ENCODE results near the gene STAG1.

The STAG1 gene

DNA sequence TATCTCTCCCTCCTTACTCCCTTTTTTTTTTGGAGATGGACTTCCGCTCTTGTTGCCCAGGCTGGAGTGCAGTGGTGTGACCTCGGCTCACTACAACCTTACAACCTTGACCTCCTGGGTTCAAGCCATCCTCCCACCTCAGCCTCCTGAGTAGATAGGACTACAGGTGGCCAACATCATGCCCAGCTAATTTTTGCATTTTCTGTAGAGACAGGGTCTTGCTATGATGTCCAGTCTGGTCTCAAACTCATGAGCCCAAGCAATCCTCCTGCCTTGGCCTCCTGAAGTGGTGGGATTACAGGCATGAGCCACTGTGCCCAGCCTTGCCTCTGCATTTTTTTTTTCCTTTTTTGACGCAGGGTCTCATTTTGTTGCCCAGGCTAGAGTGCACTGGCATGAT is 17.1 kb downstream of the STAG1 start:
- H3K79me2 ChIP-seq (ENCODE audit: control insufficient read depth, insufficient read depth, low read length, poor library complexity): peaks cover 6% of the 10 kb centered on the region
- no peak overlapping the region for H4K12ac ChIP-seq (ENCODE audit: low read depth, low read length)
- no peak overlapping the region for H2BK5ac ChIP-seq (ENCODE audit: low read depth, low read length, poor library complexity)
- H3K18ac ChIP-seq (ENCODE audit: low read length): no peak overlapping the region
- H3K23ac ChIP-seq (ENCODE audit: low read length): no peak overlapping the region
- H2AK5ac ChIP-seq (ENCODE audit: low read length): no peak overlapping the region
- H3K9me3 ChIP-seq (ENCODE audit: insufficient read depth, low read depth, low read length): no peaks in the 10 kb centered on the region
- H3K27ac ChIP-seq (ENCODE audit: low read depth, low read length): no peak overlapping the region
- no peak overlapping the region for H2AFZ ChIP-seq (ENCODE audit: insufficient read depth, low read length, poor library complexity)
- H4K91ac ChIP-seq (ENCODE audit: low read depth, low read length): no peak overlapping the region
- peaks cover 0 to 2% of the 10 kb centered on the region in 2 experiments for H3K4me1 ChIP-seq (ENCODE audit: control insufficient read depth in 1 of 2, insufficient read depth in 2 of 2, low read length in 2 of 2)
- no peak overlapping the region for H2BK12ac ChIP-seq (ENCODE audit: low read length)
- no peaks in the 10 kb centered on the region for H3K79me1 ChIP-seq (ENCODE audit: low read length)
- no peak overlapping the region for H3K4me3 ChIP-seq (ENCODE audit: low read depth, low read length)
- H3K14ac ChIP-seq (ENCODE audit: low read length): no peak overlapping the region
- H3K4ac ChIP-seq (ENCODE audit: low read depth, low read length): no peak overlapping the region
- no peak overlapping the region for H4K8ac ChIP-seq (ENCODE audit: low read depth, low read length)
- no peaks in the 10 kb centered on the region for H3K27me3 ChIP-seq (ENCODE audit: insufficient read depth, low read length)
- H3K9ac ChIP-seq (ENCODE audit: low read length): no peak overlapping the region
- H3K36me3 ChIP-seq (ENCODE audit: control insufficient read depth in 1 of 2, insufficient read depth in 2 of 2, low read length in 2 of 2): peaks cover 0 to 2% of the 10 kb centered on the region in 2 experiments
- no peak overlapping the region for H3K4me2 ChIP-seq (ENCODE audit: low read length)
- no CpG with 5 or more reads among the region's 3 CpGs for WGBS (ENCODE audit: extremely low coverage, insufficient coverage, insufficient read length)
- no peak for DNase-seq
- H2BK120ac ChIP-seq (ENCODE audit: insufficient read depth, low read length, poor library complexity): no peak overlapping the region

DNA sequence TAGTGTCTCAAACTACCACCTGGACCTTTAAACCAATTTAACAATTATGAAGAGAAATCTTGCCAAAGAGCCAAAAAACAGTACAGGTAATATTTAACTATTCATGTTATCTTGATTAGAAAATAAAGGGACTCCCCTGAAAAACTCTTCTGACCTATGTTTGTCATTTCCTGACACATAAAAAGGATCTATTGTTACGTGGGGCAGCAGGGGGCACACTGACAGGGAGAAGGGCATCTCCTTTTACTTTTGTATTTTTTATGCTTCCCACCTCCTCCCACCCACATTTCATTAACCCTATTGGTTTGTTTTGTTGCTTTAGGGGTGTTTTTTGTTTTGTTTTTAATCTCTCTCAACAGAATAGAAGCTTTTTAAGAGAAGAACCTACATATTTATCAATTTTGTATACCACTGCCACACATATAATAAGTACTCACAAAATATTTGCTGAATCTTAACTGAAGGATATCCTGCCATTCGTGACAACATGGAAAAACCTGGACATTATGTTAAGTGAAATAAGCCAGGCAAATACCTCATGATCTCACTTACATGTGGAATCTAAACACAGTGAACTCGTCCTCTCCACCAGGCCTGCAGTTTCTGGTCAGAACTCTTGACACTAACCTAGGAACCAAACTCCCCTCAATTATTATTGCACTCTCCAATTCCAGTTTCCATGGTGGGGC is 17.7 kb downstream of the STAG1 start:
- Histone ChIP-seq H3K36me3 (ENCODE audit: control insufficient read depth in 1 of 2, insufficient read depth in 2 of 2, low read length in 2 of 2) (peaks cover 0 to 3% of the 10 kb centered on the region in 2 experiments), H3K23ac (ENCODE audit: low read length) (no peak overlapping the region), H2BK120ac (ENCODE audit: insufficient read depth, low read length, poor library complexity) (no peak overlapping the region), H3K14ac (ENCODE audit: low read length) (no peak overlapping the region), H4K8ac (ENCODE audit: low read depth, low read length) (no peak overlapping the region), H3K79me2 (ENCODE audit: control insufficient read depth, insufficient read depth, low read length, poor library complexity) (peaks cover 6% of the 10 kb centered on the region), H3K9ac (ENCODE audit: low read length) (no peak overlapping the region), H3K4me3 (ENCODE audit: low read depth, low read length) (no peak overlapping the region), H3K4ac (ENCODE audit: low read depth, low read length) (no peak overlapping the region), H3K27ac (ENCODE audit: low read depth, low read length) (no peak overlapping the region), H3K4me1 (ENCODE audit: control insufficient read depth in 1 of 2, insufficient read depth in 2 of 2, low read length in 2 of 2) (peaks cover 0 to 2% of the 10 kb centered on the region in 2 experiments), H2BK12ac (ENCODE audit: low read length) (no peak overlapping the region), H3K79me1 (ENCODE audit: low read length) (no peaks in the 10 kb centered on the region), H2AFZ (ENCODE audit: insufficient read depth, low read length, poor library complexity) (no peak overlapping the region), H2BK5ac (ENCODE audit: low read depth, low read length, poor library complexity) (no peak overlapping the region), H4K12ac (ENCODE audit: low read depth, low read length) (no peak overlapping the region), H3K27me3 (ENCODE audit: insufficient read depth, low read length) (no peaks in the 10 kb centered on the region), H3K18ac (ENCODE audit: low read length) (no peak overlapping the region), H2AK5ac (ENCODE audit: low read length) (no peak overlapping the region), H4K91ac (ENCODE audit: low read depth, low read length) (no peak overlapping the region), H3K9me3 (ENCODE audit: insufficient read depth, low read depth, low read length) (no peaks in the 10 kb centered on the region), H3K4me2 (ENCODE audit: low read length) (no peak overlapping the region)
- no CpG with 5 or more reads among the region's 3 CpGs for WGBS (ENCODE audit: extremely low coverage, insufficient coverage, insufficient read length)
- DNase-seq: no peak

DNA sequence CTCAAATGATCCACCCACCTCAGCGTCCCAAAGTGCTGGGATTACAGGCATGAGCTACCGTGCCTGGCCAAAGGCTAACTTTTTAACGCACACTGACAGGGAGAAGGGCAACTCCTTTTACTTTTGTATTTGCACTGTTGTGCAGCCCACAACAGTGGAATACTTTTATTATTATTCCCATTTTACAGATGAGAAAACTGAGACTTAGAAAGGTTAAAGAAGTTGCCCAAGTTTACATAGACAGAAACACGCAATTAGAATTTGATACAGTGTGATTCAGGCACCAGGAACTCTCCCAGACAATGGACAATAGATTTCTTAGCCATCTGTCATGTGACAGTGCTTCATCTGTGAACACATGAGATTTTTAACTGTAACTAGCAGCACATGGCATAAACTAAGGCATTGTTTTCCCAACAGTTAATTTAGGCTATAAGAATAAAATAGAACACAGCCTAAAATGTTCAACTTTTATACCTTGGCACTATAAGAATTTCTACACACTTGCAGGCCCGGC is 18.8 kb downstream of the STAG1 start:
- DNase-seq: no peak
- no peak overlapping the region for H3K4me3 ChIP-seq (ENCODE audit: low read depth, low read length)
- H2AFZ ChIP-seq (ENCODE audit: insufficient read depth, low read length, poor library complexity): no peak overlapping the region

DNA sequence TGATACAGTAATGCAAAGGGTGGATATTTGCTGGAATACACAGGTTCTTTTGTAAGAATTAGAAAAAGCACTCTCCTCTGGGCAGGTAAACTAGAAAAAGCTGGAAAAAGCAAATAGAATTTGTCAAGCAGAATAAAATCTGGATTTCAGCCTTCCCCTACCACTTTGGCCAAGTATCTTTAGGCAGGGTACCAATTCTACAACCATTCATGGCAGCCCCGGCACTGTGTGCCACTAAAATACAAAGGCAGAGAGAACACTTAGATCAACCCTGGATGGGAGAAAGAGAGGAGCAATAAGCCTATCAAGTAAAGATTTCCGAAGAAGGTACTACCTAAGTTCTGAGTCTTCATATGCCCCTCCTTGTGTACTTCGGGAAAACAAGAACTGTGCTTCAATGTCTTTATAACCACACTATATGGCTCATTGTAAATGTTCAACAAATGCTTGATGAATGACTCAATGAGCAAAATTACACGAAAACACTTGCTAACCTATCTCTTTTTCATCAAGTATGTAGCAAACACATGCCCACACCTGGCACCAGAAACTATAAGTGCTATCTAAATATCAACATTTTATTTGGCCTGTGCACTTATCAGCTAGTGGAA is 20.8 kb downstream of the STAG1 start:
- H2BK12ac ChIP-seq (ENCODE audit: low read length): no peak overlapping the region
- no peaks in the 10 kb centered on the region for H3K27me3 ChIP-seq (ENCODE audit: insufficient read depth, low read length)
- no peaks in the 10 kb centered on the region for H3K79me1 ChIP-seq (ENCODE audit: low read length)
- H2AK5ac ChIP-seq (ENCODE audit: low read length): no peak overlapping the region
- H3K9ac ChIP-seq (ENCODE audit: low read length): no peak overlapping the region
- H2BK120ac ChIP-seq (ENCODE audit: insufficient read depth, low read length, poor library complexity): no peak overlapping the region
- no peak overlapping the region for H2AFZ ChIP-seq (ENCODE audit: insufficient read depth, low read length, poor library complexity)
- H3K36me3 ChIP-seq (ENCODE audit: control insufficient read depth in 1 of 2, insufficient read depth in 2 of 2, low read length in 2 of 2): peaks cover 0 to 3% of the 10 kb centered on the region in 2 experiments
- DNase-seq: no peak
- H3K14ac ChIP-seq (ENCODE audit: low read length): no peak overlapping the region
- H4K8ac ChIP-seq (ENCODE audit: low read depth, low read length): no peak overlapping the region
- no peak overlapping the region for H3K18ac ChIP-seq (ENCODE audit: low read length)
- no peaks in the 10 kb centered on the region for H3K9me3 ChIP-seq (ENCODE audit: insufficient read depth, low read depth, low read length)
- peak overlapping the region; percentile 55 for H3K4ac ChIP-seq (ENCODE audit: low read depth, low read length)
- no CpG with 5 or more reads among the region's 4 CpGs for WGBS (ENCODE audit: extremely low coverage, insufficient coverage, insufficient read length)
- H3K23ac ChIP-seq (ENCODE audit: low read length): no peak overlapping the region
- H3K27ac ChIP-seq (ENCODE audit: low read depth, low read length): no peak overlapping the region
- no peak overlapping the region for H2BK5ac ChIP-seq (ENCODE audit: low read depth, low read length, poor library complexity)
- peaks cover 4% of the 10 kb centered on the region for H3K79me2 ChIP-seq (ENCODE audit: control insufficient read depth, insufficient read depth, low read length, poor library complexity)
- peaks cover 0 to 2% of the 10 kb centered on the region in 2 experiments for H3K4me1 ChIP-seq (ENCODE audit: control insufficient read depth in 1 of 2, insufficient read depth in 2 of 2, low read length in 2 of 2)
- no peak overlapping the region for H3K4me3 ChIP-seq (ENCODE audit: low read depth, low read length)
- H4K91ac ChIP-seq (ENCODE audit: low read depth, low read length): no peak overlapping the region
- H4K12ac ChIP-seq (ENCODE audit: low read depth, low read length): no peak overlapping the region
- H3K4me2 ChIP-seq (ENCODE audit: low read length): no peak overlapping the region

More for the DNA sequence above, 18.8 kb downstream of the STAG1 start:
- Histone ChIP-seq H3K27me3 (ENCODE audit: insufficient read depth, low read length) (no peaks in the 10 kb centered on the region), H3K14ac (ENCODE audit: low read length) (no peak overlapping the region), H3K9me3 (ENCODE audit: insufficient read depth, low read depth, low read length) (no peaks in the 10 kb centered on the region), H3K79me1 (ENCODE audit: low read length) (no peaks in the 10 kb centered on the region), H3K27ac (ENCODE audit: low read depth, low read length) (no peak overlapping the region), H4K12ac (ENCODE audit: low read depth, low read length) (no peak overlapping the region), H2BK5ac (ENCODE audit: low read depth, low read length, poor library complexity) (no peak overlapping the region), H3K23ac (ENCODE audit: low read length) (no peak overlapping the region), H4K91ac (ENCODE audit: low read depth, low read length) (no peak overlapping the region), H3K36me3 (ENCODE audit: control insufficient read depth in 1 of 2, insufficient read depth in 2 of 2, low read length in 2 of 2) (peaks cover 0 to 3% of the 10 kb centered on the region in 2 experiments), H2BK120ac (ENCODE audit: insufficient read depth, low read length, poor library complexity) (no peak overlapping the region), H3K9ac (ENCODE audit: low read length) (no peak overlapping the region), H3K18ac (ENCODE audit: low read length) (no peak overlapping the region), H4K8ac (ENCODE audit: low read depth, low read length) (no peak overlapping the region), H3K4ac (ENCODE audit: low read depth, low read length) (no peak overlapping the region), H2AK5ac (ENCODE audit: low read length) (no peak overlapping the region), H3K4me2 (ENCODE audit: low read length) (no peak overlapping the region), H3K79me2 (ENCODE audit: control insufficient read depth, insufficient read depth, low read length, poor library complexity) (peaks cover 4% of the 10 kb centered on the region), H3K4me1 (ENCODE audit: control insufficient read depth in 1 of 2, insufficient read depth in 2 of 2, low read length in 2 of 2) (peaks cover 0 to 2% of the 10 kb centered on the region in 2 experiments), H2BK12ac (ENCODE audit: low read length) (no peak overlapping the region)
- no CpG with 5 or more reads among the region's 5 CpGs for WGBS (ENCODE audit: extremely low coverage, insufficient coverage, insufficient read length)

Measured in trophoblast cell (in vitro differentiated cells and primary cell).